Measurements from ENCODE around the gene THSD7A.

Gene THSD7A

GRCh38 chr7:11471255-11471654 lies 360.7 kb downstream of the THSD7A start:
- POLR2A ChIA-PET (ENCODE audit: low non-redundant PET): no interaction called here
- no peak for DNase-seq (ENCODE audit: low spot score)
- no peak for TF ChIP-seq CTCF (conservative IDR thresholded peaks at IDR 0.05; ENCODE audit: low read depth)
- H3K27ac ChIP-seq: no peak overlapping the region
- CTCF ChIA-PET: interaction anchor here (0.6 kb wide), 1 partner anchor 344 kb away, joined by 4 read pairs; no protein-coding TSS in a partner anchor

DNA sequence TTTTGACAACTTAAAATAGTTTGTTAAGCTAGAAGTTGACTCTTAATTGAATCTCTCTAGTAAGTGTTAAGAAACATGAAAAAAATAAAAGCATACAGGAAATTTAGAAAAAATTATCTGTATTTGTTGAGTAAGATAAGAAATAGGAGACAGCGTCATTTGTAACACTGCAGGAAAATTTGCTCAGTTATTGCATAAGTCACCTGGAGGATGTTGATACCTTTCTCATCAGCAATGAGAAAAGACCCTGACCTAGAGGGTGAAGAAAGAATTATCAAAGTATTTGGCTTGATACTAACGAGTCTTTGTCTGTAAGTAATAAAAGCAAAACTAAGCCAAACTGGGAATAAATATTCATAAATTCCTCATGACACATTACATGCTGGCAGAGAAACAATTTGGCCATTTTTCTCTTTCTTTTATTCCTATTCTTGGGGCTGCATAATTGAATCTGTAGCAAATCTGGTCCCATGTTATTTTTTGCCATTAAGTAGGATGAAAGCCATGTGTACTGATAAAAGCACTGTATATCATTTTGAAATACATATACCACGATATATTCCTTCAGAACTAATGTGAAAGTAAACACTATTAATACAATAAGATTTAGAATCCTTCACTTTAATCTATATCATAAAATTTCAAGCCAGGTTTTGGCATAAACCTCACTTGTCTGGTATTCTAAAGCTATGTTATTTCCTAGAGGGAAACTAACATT lies 362.8 kb downstream of the THSD7A start:
- TF ChIP-seq CTCF (conservative IDR thresholded peaks at IDR 0.05; ENCODE audit: low read depth): no peak
- ChIA-PET CTCF (no interaction called here), POLR2A (ENCODE audit: low non-redundant PET) (no interaction called here)
- no peak for DNase-seq (ENCODE audit: low spot score)
- no peak overlapping the region for H3K27ac ChIP-seq

DNA sequence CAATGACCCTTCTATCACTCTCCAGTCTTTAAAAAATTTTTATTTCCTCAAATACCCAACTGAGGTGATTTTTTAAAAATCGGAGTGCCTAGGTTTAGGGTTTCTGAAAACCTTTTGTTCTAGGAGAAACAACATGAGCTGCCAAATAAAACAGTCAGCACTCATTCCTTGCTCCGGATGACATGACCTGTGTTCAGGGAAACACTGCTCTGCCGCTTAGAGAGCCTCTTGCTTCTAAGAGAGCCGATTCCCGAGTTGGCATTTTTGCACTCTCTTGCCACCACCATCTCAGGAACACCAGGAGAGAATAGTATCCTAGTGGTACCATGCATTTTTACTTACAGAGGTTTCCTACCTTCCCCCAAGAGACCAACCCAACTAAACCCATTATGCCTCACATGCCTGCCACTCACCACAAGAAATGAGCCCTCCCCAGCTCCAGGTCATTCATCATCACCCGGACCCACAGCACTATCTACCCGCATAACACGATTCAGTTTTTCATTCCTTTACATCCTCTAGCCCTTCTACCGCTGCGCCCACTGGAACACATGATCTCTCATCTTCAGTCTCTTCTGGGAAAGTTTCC lies 365.4 kb downstream of the THSD7A start:
- no peak overlapping the region for H3K27ac ChIP-seq
- DNase-seq (ENCODE audit: low spot score): no peak
- CTCF ChIA-PET: no interaction called here
- TF ChIP-seq CTCF (conservative IDR thresholded peaks at IDR 0.05; ENCODE audit: low read depth): no peak
- POLR2A ChIA-PET (ENCODE audit: low non-redundant PET): no interaction called here

GRCh38 chr7:11464624-11465023 lies 367.4 kb downstream of the THSD7A start:
- TF ChIP-seq CTCF (conservative IDR thresholded peaks at IDR 0.05; ENCODE audit: low read depth): no peak
- ChIA-PET POLR2A (ENCODE audit: low non-redundant PET) (no interaction called here), CTCF (interaction anchor here (0.6 kb wide), 1 partner anchor 20 kb away, joined by 3 read pairs; no protein-coding TSS in a partner anchor)
- DNase-seq (ENCODE audit: low spot score): no peak
- no peak overlapping the region for H3K27ac ChIP-seq

DNA sequence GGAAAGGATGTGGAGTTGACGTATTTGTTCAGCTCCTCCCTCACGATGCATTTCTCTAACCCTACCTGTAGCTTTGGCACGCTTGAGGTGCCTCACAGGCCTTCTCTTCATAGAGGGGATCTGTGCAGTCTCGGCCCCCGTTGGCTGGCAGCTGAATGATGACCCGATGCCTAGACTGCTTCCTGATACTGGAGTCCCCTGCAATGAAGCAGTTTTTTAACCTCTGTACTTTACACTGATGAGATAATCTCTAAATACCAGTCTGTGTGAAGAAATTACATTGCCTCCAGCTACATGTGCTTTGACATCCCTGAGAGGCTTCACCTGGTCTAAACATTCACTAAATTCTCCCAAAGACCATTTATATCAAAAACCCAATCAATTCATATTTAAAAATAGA lies 370.1 kb downstream of the THSD7A start:
- DNase-seq (ENCODE audit: low spot score): no peak
- POLR2A ChIA-PET (ENCODE audit: low non-redundant PET): no interaction called here
- CTCF ChIA-PET: no interaction called here
- no peak overlapping the region for H3K27ac ChIP-seq
- TF ChIP-seq CTCF (conservative IDR thresholded peaks at IDR 0.05; ENCODE audit: low read depth): no peak

DNA sequence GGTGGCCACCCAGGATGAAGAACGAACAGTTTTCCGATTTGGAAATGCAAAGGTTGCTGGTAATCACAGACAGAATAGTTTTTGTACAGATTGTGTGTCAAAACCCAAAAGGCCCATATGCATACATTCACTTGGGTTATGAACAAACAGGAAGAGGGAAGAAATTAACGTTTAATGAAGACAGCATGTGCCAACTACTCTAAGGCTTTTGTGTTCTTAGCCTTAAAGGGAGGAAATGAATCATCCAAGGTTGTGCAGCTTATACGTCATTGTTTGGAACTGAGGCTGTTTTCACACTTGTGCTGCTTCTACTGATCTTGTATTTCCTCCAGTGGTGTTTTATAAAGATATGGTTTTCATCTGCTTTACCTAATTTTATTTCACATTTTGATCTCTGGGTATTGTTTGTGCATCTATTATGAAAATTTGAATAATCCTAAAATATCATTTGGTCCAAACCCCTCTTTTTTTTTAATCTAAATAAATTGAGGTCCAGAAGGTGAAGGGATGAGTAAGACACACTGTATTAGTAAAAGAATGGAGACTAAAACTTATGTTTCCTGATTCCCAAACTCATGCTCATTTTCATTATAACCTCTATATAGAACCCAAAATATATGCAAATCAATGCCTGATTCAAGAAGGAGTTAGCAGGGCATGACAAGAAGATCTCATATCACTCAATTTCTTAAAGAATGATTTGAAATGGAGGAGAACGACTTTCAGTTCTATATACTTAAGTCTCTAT lies 373.1 kb downstream of the THSD7A start:
- DNase-seq (ENCODE audit: low spot score): peak; percentile 18

More for the DNA sequence above, 373.1 kb downstream of the THSD7A start:
- H3K27ac ChIP-seq: no peak overlapping the region
- ChIA-PET CTCF (no interaction called here), POLR2A (ENCODE audit: low non-redundant PET) (no interaction called here)
- TF ChIP-seq CTCF (conservative IDR thresholded peaks at IDR 0.05; ENCODE audit: low read depth): no peak
